C4-2B (cell line): ENCODE results near the gene GNAT1.

ENCODE experiments used
- CTCF ChIP-seq: fragments of 450-650 bp; conservative IDR thresholded peaks from 2 replicates; pipeline ENCODE4 v1.5.1; 2017; ENCODE audit warnings: mild to moderate bottlenecking
- ZFX ChIP-seq: fragments of 450-650 bp; IDR thresholded peaks from 2 replicates; pipeline ENCODE4 v1.6.1; 2017

DNA sequence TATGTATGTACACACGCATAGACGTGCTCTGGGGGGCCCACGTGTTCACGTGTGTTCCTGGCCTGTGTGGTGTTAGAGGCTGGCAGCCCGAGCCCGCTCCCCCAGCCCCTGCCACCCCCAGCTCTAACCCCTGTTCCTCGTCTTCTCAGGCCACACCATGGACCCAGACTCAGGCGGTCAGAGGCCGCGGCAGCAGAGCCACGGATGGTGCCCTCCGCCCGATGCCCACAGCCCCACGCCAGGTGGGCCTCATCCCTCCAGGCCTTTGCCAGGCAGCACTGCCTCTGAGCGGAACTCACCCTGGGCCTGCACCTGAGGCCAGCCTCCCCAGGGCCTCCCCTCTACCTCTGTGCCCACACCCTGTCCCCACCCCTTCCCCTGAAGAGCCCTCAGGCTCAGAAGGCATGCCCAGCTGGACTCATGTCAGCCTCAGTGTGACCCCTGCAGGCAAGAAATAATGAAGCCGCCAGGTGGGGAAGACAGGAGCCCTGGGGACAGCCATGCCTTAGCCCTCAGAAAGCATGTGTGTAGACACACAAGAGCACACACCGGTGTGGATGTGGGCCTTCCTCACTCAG lies 16.4 kb upstream of the GNAT1 start:
- TF ChIP-seq CTCF (no peak), ZFX (no peak)
